Inflammatory macrophage (primary cell): Measurements from ENCODE around the gene PLOD3.
"Not testable (repeated sequence)": the region's sequence is repeated elsewhere in the genome, so short reads cannot be mapped to it uniquely, and the experiment has no call there.

Experiments
- DNase-seq, 2 donors: peaks; one replicate each; pipeline ENCODE4 v3.0.0-alpha.2; 2020 to 2022

The PLOD3 gene

DNA sequence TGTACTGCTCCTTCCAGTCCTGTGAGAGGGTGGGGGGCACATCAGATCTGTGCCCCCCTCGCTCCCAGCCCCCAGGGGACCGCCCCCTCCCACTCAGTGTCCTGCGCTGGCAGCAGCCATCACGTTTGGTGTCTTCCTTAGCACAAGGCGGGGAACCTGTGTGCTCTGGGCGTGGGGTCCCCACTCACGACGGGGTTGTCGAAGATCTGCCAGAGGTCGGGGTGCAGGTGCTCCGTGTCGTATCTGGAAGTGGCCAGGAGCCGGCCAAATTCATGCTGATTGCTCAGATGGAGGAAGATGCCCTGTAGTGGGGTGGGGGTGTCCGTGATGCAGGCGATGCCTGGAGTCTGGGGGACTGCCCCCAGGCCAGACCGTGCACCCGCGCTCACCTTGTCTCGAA is 7.2 kb downstream of the PLOD3 start:
- DNase-seq, result no peak

DNA sequence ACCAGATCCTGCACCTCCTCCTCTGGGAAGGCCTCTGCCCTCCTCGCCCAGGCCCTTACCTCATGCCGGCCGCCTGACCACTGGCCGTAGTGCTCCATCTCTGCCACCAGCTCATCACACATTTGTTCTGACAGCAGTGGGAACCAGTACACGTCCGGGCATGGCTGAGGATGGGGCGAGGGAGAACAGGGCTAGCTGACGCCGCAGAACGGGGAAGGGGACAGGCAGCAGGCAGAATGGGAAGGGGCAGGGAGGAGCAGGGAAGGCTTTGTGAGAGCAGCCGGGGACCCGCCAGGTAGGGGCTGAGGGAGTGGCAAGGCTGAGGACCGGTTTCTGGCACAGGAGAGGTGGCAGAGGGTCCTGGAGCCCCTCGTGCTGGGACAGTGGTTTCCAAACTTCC is 8.6 kb downstream of the PLOD3 start:
- no peak for DNase-seq

DNA sequence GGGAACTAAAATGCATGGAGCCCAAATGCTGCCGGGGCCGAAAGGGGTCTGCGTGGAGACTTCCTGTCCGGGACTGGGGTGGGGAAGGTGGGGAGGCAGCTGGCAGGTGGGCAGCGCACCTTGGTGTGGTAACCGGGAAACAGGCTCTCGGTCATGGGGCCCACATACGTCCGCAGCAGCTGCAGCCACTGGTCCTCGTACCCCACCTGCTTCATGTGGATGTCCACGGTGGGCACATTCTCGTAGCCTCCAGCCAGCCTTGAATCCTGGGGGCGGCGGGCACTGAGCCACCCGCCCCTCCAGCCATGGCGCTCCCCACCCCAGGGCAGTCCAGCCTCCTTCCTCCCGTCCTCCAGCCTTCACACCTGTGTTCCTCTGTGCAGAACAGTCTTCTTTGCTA is 9.9 kb downstream of the PLOD3 start:
- DNase-seq, result no peak

DNA sequence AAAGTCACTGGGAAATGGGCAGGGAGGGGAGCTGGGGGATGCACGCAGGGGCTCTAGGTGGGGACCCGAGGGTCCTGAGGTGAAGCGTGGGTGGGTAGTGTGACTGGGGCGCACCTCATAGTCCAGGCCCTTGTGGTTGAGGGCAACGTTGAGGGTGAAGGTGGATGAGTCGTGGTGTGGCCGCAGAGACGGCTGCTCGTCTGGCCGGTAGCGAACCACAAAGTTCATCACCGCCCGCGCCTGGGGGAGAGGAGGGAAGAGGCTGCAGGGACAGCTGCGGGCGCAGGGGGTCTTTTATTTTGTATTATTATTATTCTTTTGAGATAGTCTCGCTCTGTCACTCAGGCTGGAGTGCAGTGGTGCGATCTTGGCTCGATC is 10.7 kb downstream of the PLOD3 start:
- DNase-seq, result no peak

DNA sequence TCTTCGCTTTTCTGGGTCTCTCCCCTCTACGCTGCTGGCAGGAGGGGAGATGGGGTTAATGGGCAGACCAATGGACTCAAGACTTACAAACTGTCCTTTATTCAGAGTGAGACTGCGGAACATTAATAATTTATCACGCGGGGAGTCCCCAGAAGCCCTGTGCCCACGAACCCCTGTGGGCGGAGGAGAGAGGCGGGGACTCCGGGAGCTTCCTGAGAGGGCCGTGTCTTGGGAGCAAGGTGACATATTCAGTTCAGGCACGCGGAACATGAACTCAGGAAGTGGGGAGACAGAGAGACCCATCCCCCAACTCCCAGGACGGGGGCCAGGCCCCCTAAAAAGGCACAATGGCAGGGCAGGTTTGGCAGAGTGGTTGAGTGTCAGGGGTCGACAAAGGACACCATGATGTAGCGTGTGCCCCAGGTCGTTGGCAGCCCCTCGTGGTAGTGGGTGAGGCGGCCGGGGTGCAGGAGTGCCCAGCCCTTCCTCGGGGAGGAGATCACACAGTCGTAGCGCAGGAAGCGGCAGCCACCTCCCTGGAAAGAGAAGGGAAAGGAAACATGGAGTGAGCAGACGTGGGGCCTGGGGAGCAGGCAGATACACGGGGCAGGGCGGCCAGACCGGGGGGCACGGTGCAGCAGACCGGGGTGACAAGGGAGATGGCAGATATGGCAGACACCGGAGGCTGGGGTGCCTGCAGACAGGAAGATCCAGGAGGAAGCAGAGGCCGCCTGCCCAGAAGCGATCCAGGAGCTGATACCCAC is 11.3 kb downstream of the PLOD3 start:
- no peak for DNase-seq

DNA sequence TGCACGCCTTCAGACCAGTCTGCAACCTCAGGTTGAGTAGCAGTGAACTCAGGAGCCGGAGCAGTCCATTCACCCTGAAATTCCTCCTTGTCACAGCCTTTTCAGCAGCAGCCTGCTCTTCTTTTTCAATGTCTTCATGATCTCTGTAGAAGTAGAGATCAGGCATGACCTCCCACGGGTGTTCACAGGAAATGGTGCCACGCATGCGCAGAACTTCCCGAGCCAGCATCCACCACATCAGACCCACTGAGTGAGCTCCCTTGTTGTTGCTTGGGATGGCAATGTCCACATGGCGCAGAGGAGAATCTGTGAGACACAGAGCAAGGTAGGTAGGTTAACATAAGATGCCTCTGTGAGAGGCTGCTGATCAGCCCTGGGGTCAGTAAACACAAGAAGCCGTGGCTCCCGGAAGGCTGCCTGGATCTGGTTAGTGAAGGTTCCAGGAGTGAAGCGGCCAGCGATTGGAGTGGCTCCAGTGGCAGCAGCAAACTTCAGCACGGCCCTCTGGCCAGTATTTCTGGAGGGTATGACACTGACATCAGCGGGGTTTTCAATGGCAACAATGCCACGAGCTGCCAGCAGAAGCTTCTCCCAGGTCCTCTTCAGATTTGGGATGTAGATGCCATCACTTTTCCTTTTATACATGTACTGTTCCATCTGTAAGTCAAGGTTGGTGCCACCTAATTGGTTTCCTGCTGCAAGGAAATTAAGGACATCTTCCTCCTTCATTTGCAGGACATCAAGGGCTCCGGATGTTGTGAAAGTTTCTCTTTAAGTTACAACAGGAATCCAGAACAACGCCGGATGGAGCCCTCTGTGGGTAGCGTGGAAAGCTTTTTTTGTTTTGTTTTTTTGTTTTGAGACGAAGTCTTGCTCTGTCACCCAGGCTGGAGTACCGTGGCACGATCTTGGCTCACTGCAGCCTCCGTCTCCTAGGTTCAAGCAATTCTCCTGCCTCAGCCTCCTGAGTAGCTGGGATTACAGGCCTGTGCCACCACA is 13.3 kb downstream of the PLOD3 start:
- peak; percentile 74 to 77 for DNase-seq

DNA sequence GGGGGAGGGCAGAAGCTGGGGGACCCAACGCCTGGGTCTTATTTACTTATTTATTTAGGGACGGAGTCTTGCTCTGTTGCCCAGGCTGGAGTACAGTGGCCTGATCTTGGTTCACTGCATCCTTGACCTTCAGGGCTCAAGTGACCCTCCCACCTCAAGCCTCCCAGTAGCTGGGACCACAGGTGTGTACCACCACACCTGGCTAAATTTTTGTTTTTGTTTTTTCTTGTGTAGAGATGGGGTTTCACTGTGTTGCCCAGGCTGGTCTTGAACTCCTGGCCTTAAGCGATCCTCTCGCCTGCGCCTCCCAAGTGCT is 14.8 kb downstream of the PLOD3 start:
- DNase-seq, result no peak

DNA sequence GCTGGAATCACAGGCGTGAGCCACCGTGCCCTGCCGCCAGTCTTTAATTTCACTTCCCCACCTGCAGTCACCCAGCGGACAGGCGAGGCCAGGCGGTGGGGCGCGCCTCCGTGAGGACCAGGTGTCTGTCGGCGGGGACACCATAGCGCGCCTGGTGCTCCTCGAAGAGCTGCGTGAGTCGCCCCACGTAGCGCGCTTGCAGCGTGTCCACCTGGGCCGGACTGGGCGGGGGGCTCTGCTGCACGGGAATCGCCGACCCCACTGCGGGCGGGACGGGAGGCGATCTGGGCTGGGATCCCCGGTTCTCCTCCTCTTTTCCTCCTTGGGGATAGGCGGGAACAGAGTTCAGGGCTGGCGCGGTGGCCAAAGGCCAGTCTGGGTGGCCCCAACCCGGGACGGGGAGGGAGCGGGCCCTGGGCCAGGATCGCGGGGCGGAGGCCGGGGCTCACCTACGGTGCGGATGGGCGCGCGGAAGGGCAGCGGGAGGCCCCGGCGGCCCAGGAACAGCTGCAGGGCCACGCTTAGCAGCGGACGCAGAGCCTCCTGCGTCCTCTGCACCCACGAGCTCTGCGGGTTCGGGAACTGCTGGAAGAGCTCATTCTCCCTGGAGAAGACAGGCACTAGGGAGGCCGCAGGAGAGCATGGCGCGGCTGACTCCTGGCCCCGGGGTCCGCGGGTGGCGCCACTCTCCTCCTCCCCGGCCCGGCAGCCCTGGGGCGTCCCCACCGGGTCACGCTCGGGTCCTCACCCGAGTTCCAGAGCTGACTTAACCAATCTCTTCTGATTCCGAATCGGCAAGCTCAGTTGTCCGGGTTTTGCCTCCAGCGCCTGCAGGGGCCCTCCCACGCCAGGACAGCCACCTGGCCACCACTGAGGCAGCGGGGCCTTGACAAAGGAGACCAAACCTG is 15.4 kb downstream of the PLOD3 start:
- no peak for DNase-seq

DNA sequence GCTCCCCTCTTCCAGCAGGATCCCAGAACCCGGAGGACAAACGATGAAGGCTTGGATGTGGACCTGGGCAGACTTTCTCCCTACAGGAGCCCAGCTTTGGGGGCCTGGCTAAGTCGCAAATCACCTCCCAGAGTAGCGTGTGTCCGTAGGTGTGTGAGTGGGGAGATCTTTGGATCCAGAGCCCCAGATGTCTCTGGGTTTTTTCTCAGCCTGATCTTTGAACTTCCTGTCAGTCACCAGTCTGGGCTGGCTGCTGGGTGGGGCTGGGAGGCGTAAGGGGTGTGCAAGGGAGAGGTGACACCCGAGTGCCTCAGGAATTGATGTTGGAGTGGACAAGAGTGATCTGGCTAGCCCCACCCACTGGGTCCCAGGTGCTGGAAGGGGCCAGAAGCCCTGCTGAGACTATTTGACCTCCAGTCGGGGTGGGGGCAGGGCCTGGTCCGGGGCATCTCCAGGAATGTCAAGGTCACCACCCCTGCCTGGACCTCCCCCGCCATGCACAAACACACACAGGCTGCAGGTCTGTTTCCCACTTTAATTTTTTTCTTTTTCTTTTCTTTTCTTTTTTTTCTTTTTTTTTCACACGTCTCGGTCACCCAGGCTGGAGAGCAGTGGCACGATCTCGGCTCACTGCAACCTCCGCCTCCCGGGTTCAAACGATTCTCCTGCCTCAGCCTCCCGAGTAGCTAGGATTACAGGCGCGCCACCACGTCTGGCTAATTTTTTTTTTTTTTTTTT is 16.4 kb downstream of the PLOD3 start, which contains the start of gene MOGAT3:
TSS of gene MOGAT3 (minus strand) at position 175 of the 738 bp plus-strand sequence. CDS start 182 bp downstream, outside the sequence.
- peak in 1 of 2 donors; percentile 12 for DNase-seq

DNA sequence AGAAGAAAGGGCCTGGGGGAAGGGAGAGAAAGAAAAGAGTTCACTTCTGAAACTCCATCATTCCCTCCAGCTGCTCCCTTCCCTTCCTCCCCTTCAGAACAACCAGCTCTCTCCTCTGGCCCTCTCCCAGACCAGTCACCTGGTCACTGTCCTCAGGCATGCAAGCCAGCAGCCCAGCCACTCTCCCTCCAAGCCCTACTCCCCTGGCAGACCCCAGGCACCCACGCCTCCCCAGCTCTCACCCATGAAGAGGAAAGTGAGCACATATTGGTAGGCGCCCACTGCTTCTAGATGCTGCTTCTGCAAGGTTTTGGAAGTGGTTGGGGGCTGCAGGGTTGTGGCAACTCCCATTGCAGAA is 16.9 kb downstream of the PLOD3 start:
- DNase-seq, result no peak

DNA sequence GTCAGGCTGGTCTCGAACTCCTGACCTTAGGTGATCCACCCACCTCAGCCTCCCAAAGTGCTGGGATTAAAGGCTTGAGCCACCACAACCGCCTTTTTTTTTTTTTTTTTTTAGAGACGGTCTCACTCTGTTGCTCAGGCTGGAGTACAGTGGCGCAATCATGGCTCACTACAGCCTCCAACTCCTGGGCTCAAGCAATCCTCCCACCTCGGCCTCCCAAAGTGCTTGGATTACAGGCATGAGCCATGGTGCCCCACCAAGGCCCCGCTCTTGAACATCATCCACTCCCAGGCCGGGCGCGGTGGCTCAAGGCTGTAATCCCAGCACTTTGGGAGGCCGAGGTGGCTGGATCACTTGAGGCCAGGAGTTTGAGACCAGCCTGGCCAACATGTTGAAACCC is 17.9 kb downstream of the PLOD3 start:
- DNase-seq, result not testable (repeated sequence)

DNA sequence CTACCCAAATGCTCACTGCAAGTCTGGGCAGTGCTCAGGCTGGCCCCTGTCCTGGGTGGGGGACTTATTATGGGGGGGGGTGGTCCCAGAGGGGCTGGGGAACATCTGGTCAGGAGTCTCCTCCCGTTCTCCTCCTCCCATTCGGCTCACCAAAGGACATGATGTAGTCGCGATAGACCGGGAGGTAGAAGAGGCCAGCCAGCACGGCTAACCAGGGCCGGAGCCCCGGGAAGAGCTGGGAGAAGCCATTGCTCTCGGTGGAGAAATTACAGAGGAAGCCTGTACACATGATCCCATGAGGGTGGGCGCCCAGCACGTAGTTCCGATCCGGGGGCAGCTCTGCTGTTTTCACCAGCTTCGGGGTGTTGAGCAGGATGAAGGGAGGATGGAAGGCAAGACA is 18.9 kb downstream of the PLOD3 start:
- no peak for DNase-seq

DNA sequence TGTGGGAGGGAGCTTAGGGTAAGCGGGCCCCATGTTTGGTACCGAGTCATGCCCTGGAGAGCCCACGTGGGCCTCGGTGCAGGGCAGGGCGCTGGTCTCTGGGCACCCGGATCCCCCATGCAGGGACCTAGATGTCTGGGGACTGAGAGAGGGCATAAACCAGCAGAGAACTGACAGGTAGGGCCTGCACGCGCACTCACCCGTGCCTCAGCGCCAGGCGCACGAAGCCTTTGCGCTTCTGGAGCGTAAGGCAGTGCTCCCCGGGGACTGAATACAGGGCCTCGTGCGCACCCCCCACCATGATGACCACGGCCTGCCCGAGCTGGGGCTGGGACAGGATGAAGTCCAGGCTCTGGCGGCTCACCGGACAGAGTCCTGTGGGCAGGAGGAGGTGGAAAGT is 19.4 kb downstream of the PLOD3 start:
- DNase-seq, result no peak

DNA sequence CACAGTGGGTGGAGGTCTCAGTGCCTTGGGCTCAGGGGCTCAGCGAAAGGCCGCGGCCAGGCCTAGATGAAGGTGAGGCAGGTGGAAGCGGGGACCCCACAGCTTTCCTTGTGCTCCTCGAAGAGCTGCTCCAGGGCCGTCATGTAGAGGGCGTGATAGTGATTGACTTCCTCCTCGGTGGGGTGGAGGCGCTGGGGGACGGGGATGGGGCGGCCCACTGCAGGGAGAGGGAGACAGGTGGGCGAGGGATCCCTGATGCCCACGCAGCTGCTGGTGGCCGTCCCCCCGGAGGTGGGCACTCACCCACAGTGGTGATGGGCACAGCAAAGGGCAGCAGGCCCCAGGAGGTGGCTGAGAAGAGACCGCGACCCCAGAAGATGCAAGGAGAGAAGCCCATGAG is 21.5 kb downstream of the PLOD3 start:
- no peak for DNase-seq

DNA sequence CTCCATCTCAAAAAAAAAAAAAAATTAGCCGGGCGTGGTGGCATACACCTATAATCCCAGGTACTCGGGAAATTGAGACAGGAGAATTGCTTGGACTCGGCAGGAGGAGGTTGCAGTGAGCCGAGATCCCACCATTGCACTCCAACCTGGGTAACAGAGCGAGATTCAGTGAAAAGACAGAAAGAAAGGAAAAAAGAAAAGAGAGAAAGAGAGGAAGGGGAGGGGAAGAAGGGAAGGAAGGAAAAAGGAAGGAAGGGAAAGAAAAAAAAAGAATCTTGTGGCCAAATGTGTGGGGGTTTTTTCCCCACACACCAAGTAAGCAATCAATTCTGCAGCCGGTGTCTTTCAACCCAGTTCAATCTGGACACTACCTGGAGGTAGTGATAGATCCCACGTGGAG is 28.3 kb downstream of the PLOD3 start:
- no peak for DNase-seq

DNA sequence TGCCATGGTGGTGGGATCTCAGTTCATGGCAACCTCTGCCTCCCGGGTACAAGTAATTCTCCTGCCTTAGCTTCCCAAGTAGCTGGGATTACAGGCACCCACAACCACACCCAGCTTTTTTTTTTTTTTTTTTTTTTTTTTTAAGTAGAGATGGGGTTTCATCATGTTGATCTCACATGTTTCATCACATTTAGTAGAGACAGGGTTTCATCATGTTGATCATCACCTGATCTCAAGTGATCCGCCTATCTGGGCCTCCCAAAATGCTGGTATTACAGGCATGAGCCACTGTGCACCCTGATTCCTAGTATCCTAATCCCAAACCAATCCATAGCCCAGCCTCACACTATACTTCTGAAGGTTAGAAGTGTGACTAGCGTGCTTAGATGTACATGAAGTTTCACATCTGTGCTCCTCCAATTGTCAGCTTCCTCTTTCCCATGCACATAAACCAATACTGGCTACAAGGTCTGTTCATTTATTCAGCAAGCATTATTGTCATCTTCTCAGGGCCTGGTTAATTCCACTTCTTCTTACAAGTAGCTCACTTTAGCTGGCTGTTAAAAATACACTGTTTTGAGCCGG is 30.4 kb downstream of the PLOD3 start:
- DNase-seq, result peak; percentile 56 to 72

DNA sequence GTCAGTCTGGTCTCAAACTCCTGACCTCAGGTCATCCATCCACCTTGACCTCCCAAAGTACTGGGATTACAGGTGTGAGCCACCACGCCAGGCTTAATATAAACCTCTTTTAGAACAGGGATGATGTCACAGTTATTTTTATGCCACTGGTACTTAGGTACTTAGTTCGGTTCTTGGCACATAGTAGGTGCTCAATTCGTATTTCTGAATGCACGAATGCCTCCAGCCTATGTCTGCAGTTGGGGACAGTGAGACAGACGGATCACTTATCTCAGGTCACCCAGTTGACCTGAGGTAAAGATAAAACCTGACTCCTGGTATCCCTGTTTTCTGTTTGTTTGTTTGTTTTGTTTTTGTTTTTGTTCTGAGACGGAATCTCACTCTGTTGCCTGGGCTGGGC is 31.2 kb downstream of the PLOD3 start:
- no peak for DNase-seq

DNA sequence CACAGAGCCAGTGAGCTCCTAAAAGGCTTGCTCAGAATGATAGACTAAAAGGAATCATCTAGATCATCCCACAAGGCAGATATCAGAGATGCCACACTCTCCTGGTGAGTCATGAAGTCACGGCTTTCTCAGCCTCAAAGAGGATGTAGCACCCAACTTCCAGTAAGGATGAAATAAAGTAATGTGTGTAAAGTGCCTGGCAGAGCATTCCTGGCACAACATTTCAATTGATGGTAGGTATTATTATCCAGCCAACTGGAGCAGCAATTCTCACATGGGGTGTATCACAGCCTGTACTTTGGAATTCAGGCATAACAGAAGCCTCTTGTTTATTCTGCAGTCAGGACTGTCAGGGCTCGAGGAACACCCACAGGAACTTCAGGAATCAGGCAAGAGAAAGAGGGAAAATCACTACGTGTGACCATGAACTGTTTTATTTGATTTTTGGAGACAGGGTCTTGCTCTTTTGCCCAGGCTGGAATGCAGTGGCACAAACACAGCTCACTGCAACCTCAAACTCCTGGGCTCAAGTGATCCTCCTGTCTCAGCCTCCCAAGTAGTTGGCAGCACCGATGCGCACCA is 32.0 kb downstream of the PLOD3 start:
- DNase-seq, result peak; percentile 39 to 64

DNA sequence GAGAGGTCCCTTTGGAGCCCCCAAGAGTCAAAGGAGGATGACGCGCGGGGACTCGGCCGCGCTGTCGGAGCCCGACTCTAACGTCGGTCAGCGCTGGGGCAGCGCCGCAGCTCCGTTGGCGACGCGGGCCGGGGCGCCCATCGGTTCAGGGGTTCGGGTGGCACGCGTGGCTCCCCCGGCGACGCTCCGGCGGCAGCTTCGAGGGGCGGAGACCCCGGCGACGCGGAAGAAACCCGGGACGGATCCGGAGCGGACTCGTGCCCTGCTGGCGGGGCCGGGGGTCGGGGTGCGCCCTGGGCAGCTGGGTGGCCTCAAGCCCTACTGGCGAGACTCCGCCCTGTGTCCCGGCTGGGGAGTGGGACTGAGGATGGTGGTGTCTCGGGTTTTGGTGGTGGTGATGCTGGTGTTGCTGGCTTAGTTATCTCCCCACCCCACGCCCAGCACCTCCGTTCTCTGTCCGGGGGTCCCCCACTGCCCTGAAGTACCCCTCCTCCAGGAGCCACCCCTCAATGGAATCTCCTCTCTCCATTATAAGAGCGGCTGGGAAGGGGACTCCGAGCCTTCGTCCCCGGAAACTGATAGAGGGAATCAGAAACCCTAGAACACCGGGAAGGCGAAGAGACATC is 37.1 kb downstream of the PLOD3 start, which contains the start of gene NAT16:
TSS of gene NAT16 (minus strand) at position 164 of the 626 bp plus-strand sequence. CDS start 5,486 bp downstream, outside the sequence.
- DNase-seq, result no peak

DNA sequence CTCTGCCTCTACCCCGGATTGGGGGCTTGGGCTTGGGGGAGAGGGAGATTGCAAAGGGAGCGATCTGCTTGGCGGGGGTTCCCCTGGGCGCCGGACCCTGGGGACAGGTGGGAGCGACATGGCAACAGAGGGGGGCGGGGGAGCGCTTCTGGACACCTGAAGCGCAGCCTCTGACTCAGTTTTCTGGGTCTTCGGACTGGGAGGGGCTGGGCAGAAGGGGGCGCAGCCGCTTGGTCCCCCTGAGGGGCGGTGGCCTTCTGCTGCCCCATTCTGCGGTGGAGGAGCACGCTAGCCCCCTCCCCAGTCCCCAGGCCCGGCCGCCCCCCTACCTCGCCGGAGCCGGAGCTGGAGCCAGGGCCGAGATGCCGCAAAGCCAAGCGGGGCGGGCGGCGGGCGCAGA is 37.7 kb downstream of the PLOD3 start:
- DNase-seq, result no peak

DNA sequence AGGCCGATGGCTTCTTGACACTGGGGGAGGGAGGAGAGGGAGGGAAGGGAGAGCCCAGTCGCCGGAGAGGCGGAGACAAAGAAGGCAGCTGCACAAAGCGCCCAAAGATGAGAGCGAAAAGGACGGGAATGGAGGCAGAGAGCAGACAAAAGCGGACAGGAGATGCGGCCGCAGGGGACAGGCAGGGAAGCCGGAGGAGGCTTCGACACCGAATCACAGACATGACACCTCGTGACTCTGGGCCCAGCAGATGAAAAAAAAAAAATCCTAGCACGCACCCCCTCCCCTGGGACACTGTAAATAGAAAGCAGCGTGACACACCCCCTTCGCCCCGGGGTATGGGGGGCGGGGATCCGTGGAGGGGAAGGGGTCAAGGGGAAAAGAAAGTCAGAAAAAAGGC is 38.3 kb downstream of the PLOD3 start:
- no peak for DNase-seq
